ENCODE data around the gene ZNF112. TPM values are rescaled to one million over a fixed set of nuclear protein-coding genes. Genes with fewer than 3 reads are reported as not detected.
"Not testable (repeated sequence)": the region's sequence is repeated elsewhere in the genome, so short reads cannot be mapped to it uniquely, and the experiment has no call there.

The ZNF112 gene
- total RNA-seq (2014; rRNA removed; shearing (Covaris generic)): 2.9 and 3.1 TPM in 2 replicates
- polyA plus RNA-seq (2015; cell fraction: cytosol; rRNA removed): 1.6 TPM in 2 replicates
- polyA plus RNA-seq (2015; cell fraction: nucleus; rRNA removed): 11.2 and 13.2 TPM in 2 replicates

GRCh38 chr19:44356383-44357111 lies at the start of gene ZNF112:
Gene ZNF112, minus strand, starts transcription at chr19:44356680. Its CDS starts 16,141 bp downstream, at chr19:44340539.
- DNase-seq (ENCODE audit: low read depth, low spot score): peak; percentile 95
- in situ Hi-C loops (cut with HindIII; ENCODE audit: low pct_unique_long_range_greater_than_20kb, low sequenced_read_pairs): no loop called here

- in situ Hi-C loops (cut with HindIII; ENCODE audit: low pct_unique_long_range_greater_than_20kb, low sequenced_read_pairs): no loop called here
- peak; percentile 91 for DNase-seq (ENCODE audit: low read depth, low spot score)
Measured at GRCh38 chr19:44401139-44402115, 44.9 kb upstream of the ZNF112 start, which contains the start of gene ZNF285. Gene ZNF285, minus strand, starts transcription at chr19:44401608. Its CDS starts 4,395 bp downstream, at chr19:44397213.

- in situ Hi-C loops (cut with HindIII; ENCODE audit: low pct_unique_long_range_greater_than_20kb, low sequenced_read_pairs); DNase-seq (ENCODE audit: low read depth, low spot score): not testable (repeated sequence)
Measured at GRCh38 chr19:44389268-44389667, 32.8 kb upstream of the ZNF112 start.

- DNase-seq (ENCODE audit: low read depth, low spot score): no peak
- in situ Hi-C loops (cut with HindIII; ENCODE audit: low pct_unique_long_range_greater_than_20kb, low sequenced_read_pairs): no loop called here
Measured at GRCh38 chr19:44374789-44375188, 18.3 kb upstream of the ZNF112 start.

GRCh38 chr19:44371815-44372480 lies 15.5 kb upstream of the ZNF112 start:
- in situ Hi-C loops (cut with HindIII; ENCODE audit: low pct_unique_long_range_greater_than_20kb, low sequenced_read_pairs): no loop called here
- DNase-seq (ENCODE audit: low read depth, low spot score): no peak

GRCh38 chr19:44367024-44367423 lies 10.5 kb upstream of the ZNF112 start:
- DNase-seq (ENCODE audit: low read depth, low spot score): peak; percentile 22

GRCh38 chr19:44346556-44346955 lies 9.9 kb downstream of the ZNF112 start:
- DNase-seq (ENCODE audit: low read depth, low spot score): no peak
- in situ Hi-C loops (cut with HindIII; ENCODE audit: low pct_unique_long_range_greater_than_20kb, low sequenced_read_pairs): no loop called here

More at GRCh38 chr19:44367024-44367423, 10.5 kb upstream of the ZNF112 start:
- in situ Hi-C loops (cut with HindIII; ENCODE audit: low pct_unique_long_range_greater_than_20kb, low sequenced_read_pairs): no loop called here

- no peak for DNase-seq (ENCODE audit: low read depth, low spot score)
- in situ Hi-C loops (cut with HindIII; ENCODE audit: low pct_unique_long_range_greater_than_20kb, low sequenced_read_pairs): no loop called here
Measured at GRCh38 chr19:44345959-44346358, 10.5 kb downstream of the ZNF112 start.

GRCh38 chr19:44344255-44344654 lies 12.2 kb downstream of the ZNF112 start:
- no peak for DNase-seq (ENCODE audit: low read depth, low spot score)
- in situ Hi-C loops (cut with HindIII; ENCODE audit: low pct_unique_long_range_greater_than_20kb, low sequenced_read_pairs): no loop called here

- in situ Hi-C loops (cut with HindIII; ENCODE audit: low pct_unique_long_range_greater_than_20kb, low sequenced_read_pairs): no loop called here
- no peak for DNase-seq (ENCODE audit: low read depth, low spot score)
Measured at GRCh38 chr19:44341794-44342193, 14.7 kb downstream of the ZNF112 start.

- DNase-seq (ENCODE audit: low read depth, low spot score); in situ Hi-C loops (cut with HindIII; ENCODE audit: low pct_unique_long_range_greater_than_20kb, low sequenced_read_pairs): not testable (repeated sequence)
Measured at GRCh38 chr19:44334639-44335038, 21.8 kb downstream of the ZNF112 start.

- DNase-seq (ENCODE audit: low read depth, low spot score): no peak
- in situ Hi-C loops (cut with HindIII; ENCODE audit: low pct_unique_long_range_greater_than_20kb, low sequenced_read_pairs): no loop called here
Measured at GRCh38 chr19:44332145-44332544, 24.3 kb downstream of the ZNF112 start.

GRCh38 chr19:44315883-44316282 lies 40.6 kb downstream of the ZNF112 start:
- DNase-seq (ENCODE audit: low read depth, low spot score): no peak
- in situ Hi-C loops (cut with HindIII; ENCODE audit: low pct_unique_long_range_greater_than_20kb, low sequenced_read_pairs): no loop called here

- in situ Hi-C loops (cut with HindIII; ENCODE audit: low pct_unique_long_range_greater_than_20kb, low sequenced_read_pairs): no loop called here
- DNase-seq (ENCODE audit: low read depth, low spot score): no peak
Measured at GRCh38 chr19:44313231-44313630, 43.2 kb downstream of the ZNF112 start.

- no peak for DNase-seq (ENCODE audit: low read depth, low spot score)
- in situ Hi-C loops (cut with HindIII; ENCODE audit: low pct_unique_long_range_greater_than_20kb, low sequenced_read_pairs): no loop called here
Measured at GRCh38 chr19:44308011-44308410, 48.5 kb downstream of the ZNF112 start.

- no peak for DNase-seq (ENCODE audit: low read depth, low spot score)
- in situ Hi-C loops (cut with HindIII; ENCODE audit: low pct_unique_long_range_greater_than_20kb, low sequenced_read_pairs): no loop called here
Measured at GRCh38 chr19:44306283-44306682, 50.2 kb downstream of the ZNF112 start.

GRCh38 chr19:44305457-44305856 lies 51.0 kb downstream of the ZNF112 start:
- no peak for DNase-seq (ENCODE audit: low read depth, low spot score)
- in situ Hi-C loops (cut with HindIII; ENCODE audit: low pct_unique_long_range_greater_than_20kb, low sequenced_read_pairs): no loop called here
